Measurements from ENCODE around the gene HMCN2. TPM values are rescaled to one million over a fixed set of nuclear protein-coding genes. Genes with fewer than 3 reads are reported as not detected.

HMCN2 gene
- total RNA-seq, 4 donors from 2014 or later: 24.8 to 61.7 (median 36.1) TPM

GRCh38 chr9:130377612-130378011, 112.1 kb downstream of the HMCN2 start:
- H3K4me1 ChIP-seq: peaks cover 0 to 7% (median 0%) of the 10 kb centered on the region in 4 donors
- DNase-seq: no peak
- no peak overlapping the region for H3K27ac ChIP-seq
- no peaks in the 10 kb centered on the region for H3K27me3 ChIP-seq
- H3K4me3 ChIP-seq: no peak overlapping the region
- no peaks in the 10 kb centered on the region for H3K36me3 ChIP-seq
- H3K9me3 ChIP-seq: no peaks in the 10 kb centered on the region
- TF ChIP-seq CTCF (IDR thresholded peaks at IDR 0.05) (no peak), POLR2A (IDR thresholded peaks at IDR 0.05) (no peak)

- peaks cover 0 to 7% (median 0%) of the 10 kb centered on the region in 4 donors for H3K4me1 ChIP-seq
- no peak overlapping the region for H3K4me3 ChIP-seq
- DNase-seq: no peak
- H3K27ac ChIP-seq: no peak overlapping the region
- H3K36me3 ChIP-seq: no peaks in the 10 kb centered on the region
- H3K27me3 ChIP-seq: no peaks in the 10 kb centered on the region
- no peak for TF ChIP-seq POLR2A (IDR thresholded peaks at IDR 0.05)
- no peak for TF ChIP-seq CTCF (IDR thresholded peaks at IDR 0.05)
- H3K9me3 ChIP-seq: no peaks in the 10 kb centered on the region
Observed at GRCh38 chr9:130378875-130379648, 113.5 kb downstream of the HMCN2 start.

- no peaks in the 10 kb centered on the region for H3K9me3 ChIP-seq
- TF ChIP-seq CTCF (IDR thresholded peaks at IDR 0.05) (no peak), POLR2A (IDR thresholded peaks at IDR 0.05) (no peak)
- H3K27ac ChIP-seq: no peak overlapping the region
- no peak overlapping the region for H3K4me3 ChIP-seq
- no peaks in the 10 kb centered on the region for H3K27me3 ChIP-seq
- peaks cover 0 to 7% (median 0%) of the 10 kb centered on the region in 4 donors for H3K4me1 ChIP-seq
- no peaks in the 10 kb centered on the region for H3K36me3 ChIP-seq
- no peak for DNase-seq
Observed at GRCh38 chr9:130379649-130379970, 114.0 kb downstream of the HMCN2 start.

GRCh38 chr9:130380920-130381469, 115.4 kb downstream of the HMCN2 start:
- no peak for DNase-seq
- Histone ChIP-seq H3K4me1 (peaks cover 0 to 7% (median 0%) of the 10 kb centered on the region in 4 donors), H3K4me3 (no peak overlapping the region), H3K27ac (peak overlapping the region in 1 of 4 donors; percentile 49), H3K9me3 (no peaks in the 10 kb centered on the region), H3K27me3 (no peaks in the 10 kb centered on the region), H3K36me3 (no peaks in the 10 kb centered on the region)
- no peak for TF ChIP-seq CTCF (IDR thresholded peaks at IDR 0.05)
- TF ChIP-seq POLR2A (IDR thresholded peaks at IDR 0.05): no peak

- H3K9me3 ChIP-seq: no peaks in the 10 kb centered on the region
- TF ChIP-seq POLR2A (IDR thresholded peaks at IDR 0.05) (no peak), CTCF (IDR thresholded peaks at IDR 0.05) (no peak)
- no peaks in the 10 kb centered on the region for H3K27me3 ChIP-seq
- DNase-seq: peak in 1 of 3 donors; percentile 64
- H3K4me3 ChIP-seq: no peak overlapping the region
- peak overlapping the region in 1 of 4 donors; percentile 49 for H3K27ac ChIP-seq
- H3K36me3 ChIP-seq: no peaks in the 10 kb centered on the region
- peaks cover 0 to 7% (median 0%) of the 10 kb centered on the region in 4 donors for H3K4me1 ChIP-seq
Observed at GRCh38 chr9:130381660-130382059, 116.1 kb downstream of the HMCN2 start.
